Adrenal gland (tissue), 19 donors: Measurements from ENCODE around the gene INSR. TPM values are rescaled to one million over a fixed set of nuclear protein-coding genes. Genes with fewer than 3 reads are reported as not detected.

Experiments
- DNase-seq, 7 donors: peaks; one replicate each; pipeline ENCODE4 v3.0.0-alpha.2; 2019 to 2020
- H3K27ac ChIP-seq, 5 donors: fragments of 200-600 bp; sonication (generic) in 4 of 5; 1 replicate in 3 of 5; 2 replicates in 2 of 5; pipeline versions ENCODE4 v1.5.1 to v1.8.0; 2016 to 2020; ENCODE audit warnings: mild to moderate bottlenecking in 1 of 5
- H3K27me3 ChIP-seq: fragments of 200-600 bp; 2 replicates; pipeline ENCODE4 v1.8.0; 2021
- H3K36me3 ChIP-seq, 2 donors: fragments of 200-600 bp; replicated peaks in 1 of 2; 1 replicate in 1 of 2; 2 replicates in 1 of 2; pipeline versions ENCODE4 v1.5.1 to v1.8.0; 2018 to 2022
- H3K4me1 ChIP-seq, 2 donors: fragments of 200-600 bp; replicated peaks in 1 of 2; 1 replicate in 1 of 2; 2 replicates in 1 of 2; pipeline versions ENCODE4 v1.5.1 to v1.8.0; 2018 to 2021
- H3K4me3 ChIP-seq, 4 donors: fragments of 200-600 bp; sonication (generic) in 3 of 4; one replicate each; pipeline ENCODE4 v1.5.1; 2016 to 2018
- H3K9me3 ChIP-seq, 3 donors: fragments of 200-600 bp; sonication (generic) in 1 of 3; replicated peaks in 1 of 3; 1 replicate in 2 of 3; 2 replicates in 1 of 3; pipeline versions ENCODE4 v1.5.1 to v1.8.0; 2016 to 2021
- CTCF ChIP-seq, 6 experiments: fragments of 450-650 bp in 4 of 6; fragments of 200-600 bp in 2 of 6; sonication (generic) in 1 of 6; IDR thresholded peaks; 1 replicate in 5 of 6; 2 replicates in 1 of 6; pipeline versions ENCODE4 v1.5.1 to v1.8.0; 2016 to 2021; ENCODE audit warnings: antibody characterized with exemption in 6 of 6, mild to moderate bottlenecking in 2 of 6, moderate library complexity in 1 of 6
- POLR2A ChIP-seq, 2 donors: fragments of 450-650 bp; IDR thresholded peaks; one replicate each; pipeline ENCODE4 v1.6.1; 2017; ENCODE audit warnings: antibody characterized with exemption in 2 of 2, mild to moderate bottlenecking in 2 of 2, moderate library complexity in 1 of 2
- WGBS, 4 donors: extraction: QIAGEN DNeasy Blood & Tissue Kit in 2 of 4; methylation state at CpG; one replicate each; pipeline versions ENCODE4 v1.1.5 to v1.1.7; 2013 to 2017; 5-methylcytosine and 5-hydroxymethylcytosine counted together
- intact Hi-C, 2 donors: fragments of 100-400 bp; cut with DNase I; formaldehyde crosslinking; loops; one replicate each; pipeline versions ENCODE4 v1.14.1 to v1.15.0; 2022 to 2023
- long read RNA-seq, 10 donors: library from polyadenylated mRNA in 3 of 10; unstranded in 2 of 10; stranded (forward) in 1 of 10; transcript quantifications; one replicate each; pipeline ENCODE4 v2.0.0 and lab custom pipeline, GENCODE V29; 2021 to 2026
- polyA plus RNA-seq, 3 donors: library from polyadenylated mRNA; stranded (reverse); fragments of 200-250 nt in 2 of 3; fragments of 350-450 nt in 1 of 3; fragmentation: Illumina TruSeq in 1 of 3; extraction: RNeasy Lipid Tissue Mini Kit (QIAGEN cat#74804) in 1 of 3; gene quantifications; one replicate each; pipeline ENCODE4 v1.2.3, GENCODE V29; 2013 to 2014
- total RNA-seq, 9 donors: library from RNA; depleted of rRNA in 4 of 9; stranded (reverse); fragments of >200 nt in 4 of 9; fragments of 120-200 nt in 1 of 9; fragmentation: NEBNext Ultra II Directional in 1 of 9; extraction: Animal tissue kit (Norgen Biotek cat#: 25700) in 1 of 9; gene quantifications; one replicate each; pipeline versions ENCODE4 v1.1.0 to v1.2.4, GENCODE V29; 2013 to 2023
- donor health status: healthy with polysubstance abuse.
- donor health status: Bipolar disorder and iron deficiency.
- donor health status: DM: yes; HTN: yes; CAD: no.
- donor health status: DM: no; HTN: no; CAD: no.
- donor health status: DM: no; HTN: no; CAD: no.
- donor health status: DM: yes; HTN: yes; CAD: no.

INSR gene
- 100 to 1,000 TPM in 6 of 9 donors, 10 to 100 TPM in 3; 70.1 to 327 (median 110) TPM for total RNA-seq
- 10 to 100 TPM; 19.0 to 59.4 (median 42.1) TPM for polyA plus RNA-seq
- long read RNA-seq, donor 1, result 0 reads
- long read RNA-seq, donor 2, partial matches to known transcripts, result 0 of 2 reads
- long read RNA-seq, donor 2, other reads (novel, unspliced or antisense), result 0 of 2 reads
- long read RNA-seq, donor 3, result 0 reads
- long read RNA-seq, donor 4, partial matches to known transcripts, result 2 of 268 reads
- long read RNA-seq, donor 4, other reads (novel, unspliced or antisense), result 266 of 268 reads
- long read RNA-seq, donor 5, full-length matches to known transcripts, result 66 of 145 reads
- long read RNA-seq, donor 5, partial matches to known transcripts, result 40 of 145 reads
- long read RNA-seq, donor 5, other reads (novel, unspliced or antisense), result 39 of 145 reads
- long read RNA-seq, donor 6, partial matches to known transcripts, result 0 of 97 reads
- long read RNA-seq, donor 6, other reads (novel, unspliced or antisense), result 97 of 97 reads
- long read RNA-seq, donor 7, result 0 reads
- long read RNA-seq, donor 8, full-length matches to known transcripts, result 3 of 3 reads
- long read RNA-seq, donor 8, partial matches to known transcripts, result 0 of 3 reads
- long read RNA-seq, donor 8, other reads (novel, unspliced or antisense), result 0 of 3 reads
- long read RNA-seq, donor 9, full-length matches to known transcripts, result 1 of 54 reads
- long read RNA-seq, donor 9, partial matches to known transcripts, result 53 of 54 reads
- long read RNA-seq, donor 9, other reads (novel, unspliced or antisense), result 0 of 54 reads
- long read RNA-seq, donor 10, full-length matches to known transcripts, result 1 of 1 reads
- long read RNA-seq, donor 10, partial matches to known transcripts, result 0 of 1 reads
- long read RNA-seq, donor 10, other reads (novel, unspliced or antisense), result 0 of 1 reads

- Histone ChIP-seq H3K36me3 (no peaks in the 10 kb centered on the region), H3K4me3 (peak within 1 kb of the TSS; percentile 13 to 100 (median 78)), H3K27me3 (no peaks in the 10 kb centered on the region), H3K9me3 (no peaks in the 10 kb centered on the region), H3K27ac (peak within 1 kb of the TSS; percentile 31 to 95 (median 92)), H3K4me1 (peaks cover under 1 to 26% of the 10 kb centered on the region in 2 donors)
- DNase-seq, result peak; percentile 90 to 95 (median 91)
- intact Hi-C loops, result loop anchor here in 1 of 2 donors (5.0 kb wide), 1 partner anchor 97 kb away; no protein-coding TSS in a partner anchor
- TF ChIP-seq POLR2A (IDR thresholded peaks at IDR 0.05) (peak; percentile 73 to 75), CTCF (IDR thresholded peaks at IDR 0.05) (no peak)
- WGBS, 4 donors, result 0 to 1% (median 1%) methylated on average over 4 to 108 of the region's 108 CpGs; no CpG with 5 or more reads in 1 of the 4 donors
Observed at GRCh38 chr19:7293762-7294557, at the start of gene INSR. Gene INSR, minus strand, starts transcription at chr19:7294414. Its CDS starts 523 bp downstream, at chr19:7293891.

GRCh38 chr19:7342143-7342542 lies 47.9 kb upstream of the INSR start:
- no peaks in the 10 kb centered on the region for H3K36me3 ChIP-seq

More at GRCh38 chr19:7342143-7342542, 47.9 kb upstream of the INSR start:
- peak in 1 of 7 donors; percentile 35 for DNase-seq
- Histone ChIP-seq H3K4me3 (no peak overlapping the region), H3K27me3 (no peaks in the 10 kb centered on the region), H3K4me1 (peaks cover 0 to 5% of the 10 kb centered on the region in 2 donors), H3K27ac (no peak overlapping the region), H3K9me3 (no peaks in the 10 kb centered on the region)
- intact Hi-C loops, result loop anchor here in 1 of 2 donors (5.0 kb wide), 1 partner anchor 195 kb away; no protein-coding TSS in a partner anchor
- 82 to 91% (median 89%) methylated on average over 5 of the region's 5 CpGs for WGBS, 4 donors
- TF ChIP-seq POLR2A (IDR thresholded peaks at IDR 0.05) (no peak), CTCF (IDR thresholded peaks at IDR 0.05) (no peak)
